Thoracic aorta (tissue), 2 donors: ENCODE data around the gene MDM2. TPM values are rescaled to one million over a fixed set of nuclear protein-coding genes. Genes with fewer than 3 reads are reported as not detected.

Experiments
- ATAC-seq: fragments of 150-250 bp; one replicate; pipeline ENCODE4 v1.8.0; 2017; ENCODE audit warnings: low read depth; ENCODE audit not compliant: insufficient number of reproducible peaks, low FRiP score
- DNase-seq: peaks from one replicate; pipeline ENCODE4 v3.0.0-alpha.2; 2020; ENCODE audit warnings: low spot score
- H3K27ac ChIP-seq, 2 donors: fragments of 200-600 bp; sonication (generic); 1 replicate in 1 of 2; 2 replicates in 1 of 2; pipeline ENCODE4 v1.5.1; 2016; ENCODE audit warnings: mild to moderate bottlenecking in 2 of 2, moderate library complexity in 2 of 2
- H3K27me3 ChIP-seq: fragments of 200-600 bp; sonication (generic); replicated peaks from 2 replicates; pipeline ENCODE4 v1.6.0; 2016; ENCODE audit warnings: mild to moderate bottlenecking; ENCODE audit not compliant: insufficient read depth
- H3K36me3 ChIP-seq: fragments of 200-600 bp; sonication (generic); one replicate; pipeline ENCODE4 v1.5.1; 2016
- H3K4me1 ChIP-seq, 2 donors: fragments of 200-600 bp; sonication (generic); 1 replicate in 1 of 2; 2 replicates in 1 of 2; pipeline versions ENCODE4 v1.5.1 to v1.6.0; 2016; ENCODE audit warnings: low read depth in 2 of 2, mild to moderate bottlenecking in 1 of 2; ENCODE audit not compliant: control insufficient read depth in 1 of 2
- H3K4me3 ChIP-seq: fragments of 200-600 bp; sonication (generic); 2 replicates; pipeline ENCODE4 v1.5.1; 2016; ENCODE audit warnings: mild to moderate bottlenecking
- H3K9me3 ChIP-seq: fragments of 200-600 bp; sonication (generic); 2 replicates; pipeline ENCODE4 v1.5.1; 2016
- total RNA-seq, 2 donors: library from RNA; depleted of rRNA; stranded (reverse); fragments of >200 nt; gene quantifications; one replicate each; pipeline versions ENCODE4 v1.1.0 to v1.2.3, GENCODE V29; 2016
- TF ChIP-seq, protein P1 (sequence below): fragments of 200-600 bp; sonication (generic); IDR thresholded peaks from one replicate; pipeline ENCODE4 v1.5.1; 2019; ENCODE audit warnings: antibody characterized with exemption

The MDM2 gene
- total RNA-seq, 2 donors from 2014 or later: 62.0 to 101 TPM

DNA sequence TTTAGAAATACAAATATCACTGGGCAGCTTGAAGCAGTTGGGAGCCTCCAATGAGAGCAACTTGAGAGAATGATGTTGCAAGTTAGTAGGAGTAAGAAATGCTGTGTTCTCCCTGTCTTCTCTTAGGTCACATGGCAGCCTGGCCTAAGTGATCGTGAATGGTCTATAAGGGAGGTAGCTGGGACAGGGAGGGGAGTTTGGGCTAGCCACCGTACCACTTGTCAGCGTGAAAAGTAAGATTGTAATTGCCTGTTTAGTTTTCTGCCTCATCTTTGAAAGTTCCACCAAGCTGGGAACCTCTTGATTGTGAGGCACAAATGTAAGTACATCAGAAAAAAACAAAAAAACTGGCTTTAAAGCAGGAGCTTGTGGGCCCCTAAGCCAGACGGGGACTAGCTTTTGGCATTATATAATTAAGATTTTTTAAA, 36.4 kb downstream of the MDM2 start:
- H3K27me3 ChIP-seq: no peaks in the 10 kb centered on the region
- TF ChIP-seq, protein P1, sequence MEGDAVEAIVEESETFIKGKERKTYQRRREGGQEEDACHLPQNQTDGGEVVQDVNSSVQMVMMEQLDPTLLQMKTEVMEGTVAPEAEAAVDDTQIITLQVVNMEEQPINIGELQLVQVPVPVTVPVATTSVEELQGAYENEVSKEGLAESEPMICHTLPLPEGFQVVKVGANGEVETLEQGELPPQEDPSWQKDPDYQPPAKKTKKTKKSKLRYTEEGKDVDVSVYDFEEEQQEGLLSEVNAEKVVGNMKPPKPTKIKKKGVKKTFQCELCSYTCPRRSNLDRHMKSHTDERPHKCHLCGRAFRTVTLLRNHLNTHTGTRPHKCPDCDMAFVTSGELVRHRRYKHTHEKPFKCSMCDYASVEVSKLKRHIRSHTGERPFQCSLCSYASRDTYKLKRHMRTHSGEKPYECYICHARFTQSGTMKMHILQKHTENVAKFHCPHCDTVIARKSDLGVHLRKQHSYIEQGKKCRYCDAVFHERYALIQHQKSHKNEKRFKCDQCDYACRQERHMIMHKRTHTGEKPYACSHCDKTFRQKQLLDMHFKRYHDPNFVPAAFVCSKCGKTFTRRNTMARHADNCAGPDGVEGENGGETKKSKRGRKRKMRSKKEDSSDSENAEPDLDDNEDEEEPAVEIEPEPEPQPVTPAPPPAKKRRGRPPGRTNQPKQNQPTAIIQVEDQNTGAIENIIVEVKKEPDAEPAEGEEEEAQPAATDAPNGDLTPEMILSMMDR: no peak
- no peak overlapping the region for H3K4me3 ChIP-seq
- DNase-seq: no peak
- no peaks in the 10 kb centered on the region for H3K9me3 ChIP-seq
- no peak for ATAC-seq
- H3K27ac ChIP-seq: no peak overlapping the region
- no peaks in the 10 kb centered on the region for H3K4me1 ChIP-seq
- H3K36me3 ChIP-seq: peaks cover 21% of the 10 kb centered on the region

DNA sequence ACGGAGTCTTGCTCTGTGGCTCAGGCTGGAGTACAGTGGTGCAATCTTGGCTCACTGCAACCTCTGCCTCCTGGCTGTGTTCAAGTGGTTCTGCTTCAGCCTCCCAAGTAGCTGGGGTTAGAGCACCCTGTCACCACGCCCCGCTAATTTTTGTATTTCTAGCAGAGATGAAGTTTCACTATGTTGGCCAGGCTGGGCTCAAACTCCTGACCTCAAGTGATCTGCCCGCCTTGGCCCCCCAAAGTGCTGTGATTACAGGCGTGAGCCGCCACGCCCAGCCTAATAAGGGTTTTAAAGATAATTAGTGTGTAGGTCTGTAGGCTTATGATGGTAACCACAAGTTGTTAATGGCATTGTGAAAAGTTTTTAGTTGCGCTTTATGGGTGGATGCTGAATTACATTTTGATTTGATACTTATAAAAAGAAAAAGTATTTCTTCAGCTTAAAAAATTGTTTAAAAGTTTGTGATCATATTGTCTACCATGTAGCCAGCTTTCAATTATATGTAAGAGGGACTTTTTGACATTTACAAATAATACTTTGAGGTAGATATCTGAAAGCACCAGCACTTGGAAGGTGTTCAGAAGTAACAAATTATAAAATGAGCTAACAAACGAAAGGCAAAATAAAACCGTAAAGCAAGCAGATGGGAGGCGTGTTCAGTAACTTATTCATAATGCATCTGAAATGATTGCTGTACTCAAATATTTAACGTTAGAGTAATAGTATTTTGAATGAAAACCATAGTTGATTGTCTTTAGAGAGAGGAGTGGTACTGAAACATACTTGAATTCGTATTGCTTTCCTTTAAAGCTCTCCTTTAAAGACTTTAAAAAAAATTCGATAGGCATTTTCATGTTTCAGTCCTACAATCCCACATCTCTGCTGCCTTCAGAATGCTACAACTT, 37.1 kb downstream of the MDM2 start:
- TF ChIP-seq, protein P1: no peak
- no peak for ATAC-seq
- no peak overlapping the region for H3K27ac ChIP-seq

DNA sequence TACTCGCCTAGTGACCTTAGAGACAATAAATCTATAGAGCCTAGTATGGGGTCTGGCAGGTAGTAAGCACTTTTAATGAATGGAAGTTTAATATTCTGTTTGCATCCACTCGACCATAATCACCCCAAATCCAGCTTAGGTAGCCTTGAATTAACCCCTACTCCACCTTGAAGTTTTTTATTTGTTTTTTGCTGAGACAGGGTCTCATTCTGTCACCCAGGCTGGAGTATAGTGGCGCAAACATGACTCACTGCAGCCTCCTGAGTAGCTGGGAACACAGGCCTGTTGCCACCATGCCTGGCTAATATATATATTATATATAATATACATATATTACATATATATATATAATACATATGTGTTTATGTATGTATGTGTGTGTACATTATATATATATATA, 38.8 kb downstream of the MDM2 start:
- no peak for ATAC-seq
- H3K4me3 ChIP-seq: no peak overlapping the region
- TF ChIP-seq, protein P1: no peak

More for the DNA sequence above, 37.1 kb downstream of the MDM2 start:
- no peaks in the 10 kb centered on the region for H3K9me3 ChIP-seq
- no peaks in the 10 kb centered on the region for H3K4me1 ChIP-seq
- H3K4me3 ChIP-seq: no peak overlapping the region
- no peak for DNase-seq
- no peaks in the 10 kb centered on the region for H3K27me3 ChIP-seq
- peaks cover 15% of the 10 kb centered on the region for H3K36me3 ChIP-seq

DNA sequence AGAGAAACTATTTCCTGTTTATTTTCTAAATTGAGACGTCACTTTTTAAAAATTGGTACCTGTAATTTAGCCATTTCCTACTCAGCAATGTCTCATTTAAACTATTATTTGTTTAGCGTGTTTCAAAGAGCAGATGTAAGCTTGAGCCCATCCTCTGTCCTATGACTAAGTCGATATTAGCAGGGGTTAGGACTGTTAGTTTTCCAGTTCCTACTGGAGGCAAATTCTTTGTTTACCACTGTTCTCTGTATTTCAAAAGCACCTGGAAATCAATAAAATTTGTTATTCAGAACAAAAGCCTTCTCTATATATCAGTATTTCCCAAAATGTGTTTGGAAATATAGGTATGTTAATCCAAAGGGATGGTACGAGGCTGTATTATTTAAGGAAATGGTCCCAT, 42.4 kb downstream of the MDM2 start:
- no peaks in the 10 kb centered on the region for H3K27me3 ChIP-seq
- DNase-seq (no peak), ATAC-seq (no peak)
- H3K27ac ChIP-seq: no peak overlapping the region
- H3K4me3 ChIP-seq: no peak overlapping the region
- no peaks in the 10 kb centered on the region for H3K9me3 ChIP-seq
- H3K36me3 ChIP-seq: no peaks in the 10 kb centered on the region
- H3K4me1 ChIP-seq: no peaks in the 10 kb centered on the region
- TF ChIP-seq, protein P1: no peak

More for the DNA sequence above, 38.8 kb downstream of the MDM2 start:
- Histone ChIP-seq H3K9me3 (no peaks in the 10 kb centered on the region), H3K36me3 (peaks cover 8% of the 10 kb centered on the region), H3K27ac (no peak overlapping the region), H3K27me3 (no peaks in the 10 kb centered on the region), H3K4me1 (no peaks in the 10 kb centered on the region)
- no peak for DNase-seq

DNA sequence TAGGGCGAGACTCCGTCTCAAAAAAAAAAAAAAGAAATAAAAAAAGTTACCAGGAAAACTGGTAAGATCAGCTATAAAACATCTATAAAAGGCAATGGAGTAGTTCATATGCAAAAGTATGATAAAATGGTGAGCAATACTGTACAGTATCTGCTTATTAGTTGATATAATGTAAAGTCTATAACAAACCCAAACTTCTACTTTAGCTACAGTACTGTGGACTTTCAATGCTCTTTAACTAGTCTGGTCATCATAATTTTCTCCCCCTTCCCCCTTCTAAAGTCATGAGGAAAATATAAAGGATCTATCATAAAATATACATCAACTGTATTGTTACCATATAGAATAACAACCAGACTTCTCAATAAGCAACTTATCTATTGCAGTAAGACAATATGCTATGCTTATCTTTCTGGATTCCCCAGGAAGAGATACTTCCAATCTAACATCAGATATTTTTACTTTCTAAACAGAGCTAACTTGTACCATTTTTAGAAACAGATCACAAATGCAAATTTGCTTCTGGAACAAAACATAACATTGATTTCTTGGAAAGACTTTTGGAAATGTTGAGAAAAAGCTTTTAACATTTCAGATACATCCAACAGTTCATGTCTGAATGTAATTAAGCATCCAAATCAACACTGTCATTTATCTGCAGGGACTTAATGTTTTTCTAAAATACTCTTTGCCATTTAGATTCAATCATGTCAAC, 43.8 kb downstream of the MDM2 start:
- Histone ChIP-seq H3K4me1 (no peaks in the 10 kb centered on the region), H3K27ac (no peak overlapping the region), H3K27me3 (no peaks in the 10 kb centered on the region), H3K4me3 (no peak overlapping the region), H3K36me3 (no peaks in the 10 kb centered on the region), H3K9me3 (no peaks in the 10 kb centered on the region)
- DNase-seq: no peak
- ATAC-seq: no peak
- TF ChIP-seq, protein P1: no peak
